NT2/D1 (cell line): Measurements from ENCODE around the gene MED23.

ENCODE experiments used
- SUZ12 ChIP-seq: IDR thresholded peaks from 2 replicates; pipeline ENCODE4 v1.6.1; 2011; ENCODE audit not compliant: insufficient read length, insufficient read depth; ENCODE audit errors: extremely low read depth
- YY1 ChIP-seq: IDR thresholded peaks from 2 replicates; pipeline ENCODE4 v1.6.1; 2011; ENCODE audit not compliant: insufficient read length, insufficient read depth

GRCh38 chr6:131657222-131657621 is 29.2 kb upstream of the MED23 start:
- no peak for TF ChIP-seq YY1
- TF ChIP-seq SUZ12, result no peak
